ENCODE results near the gene MGMT. TPM values are rescaled to one million over a fixed set of nuclear protein-coding genes. Genes with fewer than 3 reads are reported as not detected.

Gene MGMT
- total RNA-seq, 1 experiment from 2014 or later: 11.5 TPM

- Histone ChIP-seq H3K79me2 (ENCODE audit: insufficient read depth, low read length) (no peaks in the 10 kb centered on the region), H3K4me2 (ENCODE audit: low read length) (no peak overlapping the region), H3K27me3 (ENCODE audit: insufficient read depth, low read length) (no peaks in the 10 kb centered on the region), H3K9me3 (ENCODE audit: control insufficient read depth in 1 of 2, insufficient read depth in 1 of 2, low read depth in 1 of 2, low read length in 2 of 2) (no peaks in the 10 kb centered on the region), H4K20me1 (ENCODE audit: insufficient read depth) (no peaks in the 10 kb centered on the region), H3K9ac (ENCODE audit: low read length) (no peak overlapping the region), H3K27ac (ENCODE audit: low read depth, low read length) (no peak overlapping the region), H3K4me1 (ENCODE audit: control insufficient read depth in 1 of 2, insufficient read depth in 2 of 2, low read length in 2 of 2) (no peaks in the 10 kb centered on the region), H2AFZ (ENCODE audit: low read depth, low read length, poor library complexity, severe bottlenecking) (no peak overlapping the region), H3K9me2 (ENCODE audit: insufficient read depth) (no peaks in the 10 kb centered on the region), H3K4me3 (replicated peaks in 1 of 2; ENCODE audit: low read depth in 1 of 2, low read length in 2 of 2) (no peak overlapping the region), H3K36me3 (ENCODE audit: control insufficient read depth in 1 of 2, insufficient read depth in 2 of 2, low read length in 2 of 2) (no peaks in the 10 kb centered on the region)
- no peak for ATAC-seq
- intact Hi-C loops (cut with micrococcal nuclease): no loop called here
- ChIA-PET RAD21 (ENCODE audit: low non-redundant PET in 1 of 2, low total read pairs in 2 of 2, uncharacterized antibody in 2 of 2, unreplicated experiment in 2 of 2) (no interaction called here), POLR2A (no interaction called here), CTCF (no interaction called here)
- no peak for DNase-seq (ENCODE audit: low read depth, low spot score)
- BruUV-seq (replicated peaks): no TSS peak
- TF ChIP-seq, protein P1, sequence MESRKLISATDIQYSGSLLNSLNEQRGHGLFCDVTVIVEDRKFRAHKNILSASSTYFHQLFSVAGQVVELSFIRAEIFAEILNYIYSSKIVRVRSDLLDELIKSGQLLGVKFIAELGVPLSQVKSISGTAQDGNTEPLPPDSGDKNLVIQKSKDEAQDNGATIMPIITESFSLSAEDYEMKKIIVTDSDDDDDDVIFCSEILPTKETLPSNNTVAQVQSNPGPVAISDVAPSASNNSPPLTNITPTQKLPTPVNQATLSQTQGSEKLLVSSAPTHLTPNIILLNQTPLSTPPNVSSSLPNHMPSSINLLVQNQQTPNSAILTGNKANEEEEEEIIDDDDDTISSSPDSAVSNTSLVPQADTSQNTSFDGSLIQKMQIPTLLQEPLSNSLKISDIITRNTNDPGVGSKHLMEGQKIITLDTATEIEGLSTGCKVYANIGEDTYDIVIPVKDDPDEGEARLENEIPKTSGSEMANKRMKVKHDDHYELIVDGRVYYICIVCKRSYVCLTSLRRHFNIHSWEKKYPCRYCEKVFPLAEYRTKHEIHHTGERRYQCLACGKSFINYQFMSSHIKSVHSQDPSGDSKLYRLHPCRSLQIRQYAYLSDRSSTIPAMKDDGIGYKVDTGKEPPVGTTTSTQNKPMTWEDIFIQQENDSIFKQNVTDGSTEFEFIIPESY (IDR thresholded peaks at IDR 0.05; ENCODE audit: extremely low read depth, insufficient replicate concordance, low read length): no peak
- TF ChIP-seq, protein P2, sequence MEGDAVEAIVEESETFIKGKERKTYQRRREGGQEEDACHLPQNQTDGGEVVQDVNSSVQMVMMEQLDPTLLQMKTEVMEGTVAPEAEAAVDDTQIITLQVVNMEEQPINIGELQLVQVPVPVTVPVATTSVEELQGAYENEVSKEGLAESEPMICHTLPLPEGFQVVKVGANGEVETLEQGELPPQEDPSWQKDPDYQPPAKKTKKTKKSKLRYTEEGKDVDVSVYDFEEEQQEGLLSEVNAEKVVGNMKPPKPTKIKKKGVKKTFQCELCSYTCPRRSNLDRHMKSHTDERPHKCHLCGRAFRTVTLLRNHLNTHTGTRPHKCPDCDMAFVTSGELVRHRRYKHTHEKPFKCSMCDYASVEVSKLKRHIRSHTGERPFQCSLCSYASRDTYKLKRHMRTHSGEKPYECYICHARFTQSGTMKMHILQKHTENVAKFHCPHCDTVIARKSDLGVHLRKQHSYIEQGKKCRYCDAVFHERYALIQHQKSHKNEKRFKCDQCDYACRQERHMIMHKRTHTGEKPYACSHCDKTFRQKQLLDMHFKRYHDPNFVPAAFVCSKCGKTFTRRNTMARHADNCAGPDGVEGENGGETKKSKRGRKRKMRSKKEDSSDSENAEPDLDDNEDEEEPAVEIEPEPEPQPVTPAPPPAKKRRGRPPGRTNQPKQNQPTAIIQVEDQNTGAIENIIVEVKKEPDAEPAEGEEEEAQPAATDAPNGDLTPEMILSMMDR (IDR thresholded peaks at IDR 0.05 in 2 of 3, conservative IDR thresholded peaks at IDR 0.05 in 1 of 3; ENCODE audit: borderline replicate concordance in 1 of 3, insufficient read depth in 1 of 3, low read depth in 2 of 3, low read length in 2 of 3): no peak
- TF ChIP-seq CEBPB (IDR thresholded peaks at IDR 0.05; ENCODE audit: low read depth) (no peak), ZFX (IDR thresholded peaks at IDR 0.05) (no peak), SP1 (IDR thresholded peaks at IDR 0.05; ENCODE audit: low read depth) (no peak), EGR1 (IDR thresholded peaks at IDR 0.05; ENCODE audit: low read depth) (no peak), CBX3 (IDR thresholded peaks at IDR 0.05; ENCODE audit: low read depth) (no peak)
Measured at GRCh38 chr10:129766611-129767550, 299.8 kb downstream of the MGMT start.
